IMR-90 (cell line): ENCODE results near the gene PANK4. TPM values are rescaled to one million over a fixed set of nuclear protein-coding genes. Genes with fewer than 3 reads are reported as not detected.

ENCODE experiments used
- ATAC-seq: fragments of 200-7000 bp; cut with Tn5 transposase; 2 replicates; pipeline ENCODE4 v1.9.1; 2020; ENCODE audit warnings: low read depth, mild to moderate bottlenecking, moderate library complexity
- BruUV-seq: library from RNA; stranded (reverse); fragments of 400-500 nt; replicated peaks from 2 replicates; lab custom pipeline; 2021; lab: Mats Ljungman, UMichigan
- CTCF ChIA-PET: fragments of 300-600 bp; formaldehyde crosslinking; extraction: SDS; loops from one replicate; lab custom pipeline; 2021; ENCODE audit warnings: antibody characterized with exemption; lab: Yijun Ruan, JAX
- POLR2A ChIA-PET: fragments of 300-600 bp; sonication (Branson Sonifier 250); formaldehyde crosslinking; loops from one replicate; lab custom pipeline; 2022; ENCODE audit warnings: antibody characterized with exemption; ENCODE audit not compliant: unreplicated experiment; lab: Charles Lee
- DNase-seq: peaks from one replicate; pipeline ENCODE4 v3.0.0; 2013
- H2AFZ ChIP-seq: replicated peaks from 2 replicates; pipeline ENCODE3; 2013; ENCODE audit warnings: low read length, mild to moderate bottlenecking; ENCODE audit not compliant: poor library complexity
- H2AK5ac ChIP-seq: 2 replicates; pipeline ENCODE4 v1.6.1; 2013; ENCODE audit warnings: low read depth, low read length, inconsistent platforms
- H2AK9ac ChIP-seq: replicated peaks from 2 replicates; pipeline ENCODE3; 2013; ENCODE audit warnings: mild to moderate bottlenecking, low read depth, low read length, moderate library complexity; ENCODE audit not compliant: poor library complexity
- H2BK120ac ChIP-seq: 2 replicates; pipeline ENCODE4 v1.6.1; 2013; ENCODE audit warnings: low read depth, low read length, inconsistent platforms
- H2BK15ac ChIP-seq: 3 replicates; pipeline ENCODE4 v1.6.1; 2013; ENCODE audit warnings: low read depth, low read length, inconsistent platforms
- H2BK20ac ChIP-seq: 2 replicates; pipeline ENCODE4 v1.6.1; 2013; ENCODE audit warnings: low read depth, mild to moderate bottlenecking, inconsistent platforms, low read length, moderate library complexity
- H2BK5ac ChIP-seq: 2 replicates; pipeline ENCODE4 v1.6.1; 2013; ENCODE audit warnings: mild to moderate bottlenecking, low read depth, low read length, inconsistent platforms; ENCODE audit not compliant: poor library complexity, severe bottlenecking
- H3K14ac ChIP-seq: replicated peaks from 2 replicates; pipeline ENCODE4 v1.6.1; 2013; ENCODE audit warnings: low read depth, low read length, inconsistent platforms
- H3K18ac ChIP-seq: 2 replicates; pipeline ENCODE4 v1.6.1; 2013; ENCODE audit warnings: low read depth, low read length, control low read depth
- H3K23ac ChIP-seq: 2 replicates; pipeline ENCODE4 v1.6.1; 2013; ENCODE audit warnings: low read depth, low read length, inconsistent platforms
- H3K27ac ChIP-seq: 2 replicates; pipeline ENCODE4 v1.5.1; 2013; ENCODE audit warnings: mild to moderate bottlenecking, control low read depth, low read length; ENCODE audit not compliant: insufficient read depth
- H3K27me3 ChIP-seq: 2 replicates; pipeline ENCODE4 v1.6.1; 2013; ENCODE audit warnings: low read length; ENCODE audit not compliant: control insufficient read depth, insufficient read depth
- H3K36me3 ChIP-seq: 2 replicates; pipeline ENCODE4 v1.6.1; 2013; ENCODE audit warnings: low read length, mixed read lengths; ENCODE audit not compliant: control insufficient read depth, insufficient read depth
- H3K4ac ChIP-seq: 2 replicates; pipeline ENCODE4 v1.6.1; 2013; ENCODE audit warnings: low read depth, low read length, inconsistent platforms
- H3K4me1 ChIP-seq: 2 replicates; pipeline ENCODE4 v1.6.1; 2013; ENCODE audit warnings: low read length, mixed read lengths; ENCODE audit not compliant: control insufficient read depth, insufficient read depth
- H3K4me2 ChIP-seq: 2 replicates; pipeline ENCODE4 v1.6.1; 2013; ENCODE audit warnings: low read depth, mild to moderate bottlenecking, control low read depth, low read length, moderate library complexity
- H3K4me3 ChIP-seq: 2 replicates; pipeline ENCODE4 v1.5.1; 2013; ENCODE audit warnings: low read depth, mild to moderate bottlenecking, control low read depth, low read length, moderate library complexity; ENCODE audit not compliant: insufficient read depth
- H3K56ac ChIP-seq: 2 replicates; pipeline ENCODE4 v1.6.1; 2013; ENCODE audit warnings: low read length, inconsistent platforms; ENCODE audit not compliant: insufficient read depth; ENCODE audit errors: extremely low read depth
- H3K79me1 ChIP-seq, 2 experiments: 2 replicates each; pipeline ENCODE4 v1.6.1; 2013; ENCODE audit warnings: low read length in 2 of 2, inconsistent platforms in 1 of 2, low read depth in 1 of 2
- H3K9ac ChIP-seq: 2 replicates; pipeline ENCODE4 v1.6.1; 2013; ENCODE audit warnings: low read depth, low read length, control low read depth
- H3K9me1 ChIP-seq: 2 replicates; pipeline ENCODE4 v1.6.1; 2013; ENCODE audit warnings: low read length, inconsistent platforms; ENCODE audit not compliant: insufficient read depth
- H3K9me3 ChIP-seq: 2 replicates; pipeline ENCODE4 v1.6.1; 2013; ENCODE audit warnings: low read length; ENCODE audit not compliant: control insufficient read depth, insufficient read depth
- H4K20me1 ChIP-seq: 2 replicates; pipeline ENCODE4 v1.6.1; 2013; ENCODE audit warnings: low read length, inconsistent platforms; ENCODE audit not compliant: insufficient read depth
- H4K5ac ChIP-seq: 2 replicates; pipeline ENCODE4 v1.6.1; 2013; ENCODE audit warnings: mild to moderate bottlenecking, low read depth, low read length, control low read depth
- H4K8ac ChIP-seq, 2 experiments: 2 replicates each; pipeline ENCODE4 v1.6.1; 2013; ENCODE audit warnings: low read depth in 2 of 2, low read length in 2 of 2, control low read depth in 1 of 2, inconsistent platforms in 1 of 2
- H4K91ac ChIP-seq: 2 replicates; pipeline ENCODE4 v1.6.1; 2013; ENCODE audit warnings: low read depth, low read length, inconsistent platforms; ENCODE audit not compliant: insufficient read depth
- BHLHE40 ChIP-seq: fragments of 150-350 bp; IDR thresholded peaks from 2 replicates; pipeline ENCODE4 v1.6.1; 2016; ENCODE audit warnings: mild to moderate bottlenecking, low read depth, low read length
- CEBPB ChIP-seq: IDR thresholded peaks from 2 replicates; pipeline ENCODE4 v1.6.1; 2012; ENCODE audit warnings: low read depth, low read length, improper control_type of control experiment
- CHD1 ChIP-seq: IDR thresholded peaks from 2 replicates; pipeline ENCODE4 v1.6.1; 2012; ENCODE audit warnings: low read depth, low read length, improper control_type of control experiment
- MAFK ChIP-seq: IDR thresholded peaks from 2 replicates; pipeline ENCODE4 v1.6.1; 2012; ENCODE audit warnings: low read depth, low read length, improper control_type of control experiment
- MXI1 ChIP-seq: IDR thresholded peaks from 2 replicates; pipeline ENCODE4 v1.6.1; 2012; ENCODE audit warnings: low read depth, mild to moderate bottlenecking, low read length, moderate library complexity, borderline replicate concordance
- RAD21 ChIP-seq: IDR thresholded peaks from 2 replicates; pipeline ENCODE4 v1.6.1; 2012; ENCODE audit warnings: low read length, improper control_type of control experiment
- RFX5 ChIP-seq: IDR thresholded peaks from 2 replicates; pipeline ENCODE4 v1.8.0; 2012; ENCODE audit warnings: low read depth, mild to moderate bottlenecking, low read length, moderate library complexity
- SMC3 ChIP-seq: fragments of 150-350 bp; IDR thresholded peaks from 2 replicates; pipeline ENCODE4 v1.6.1; 2016; ENCODE audit warnings: low read depth, mild to moderate bottlenecking, antibody characterized with exemption, low read length, moderate library complexity
- WGBS, 2 experiments: methylation state at CpG; one replicate each; pipeline versions ENCODE4 v1.1.5 to v1.1.7; 2013; ENCODE audit warnings: missing lambda C conversion rate in 2 of 2; ENCODE audit not compliant: insufficient read length in 1 of 2; ENCODE audit errors: extremely low coverage in 2 of 2; 5-methylcytosine and 5-hydroxymethylcytosine counted together
- dilution Hi-C: fragments of 300-500 bp; cut with HindIII; formaldehyde crosslinking; loops from one replicate; pipeline ENCODE4 v1.14.3; 2018; ENCODE audit warnings: low sequenced_read_pairs; ENCODE audit not compliant: unreplicated experiment
- in situ Hi-C: fragments of 300-500 bp; cut with MboI; formaldehyde crosslinking; loops from 3 replicates; pipeline ENCODE4 v1.14.3; 2019; ENCODE audit warnings: low sequenced_read_pairs, inconsistent platforms, mixed read lengths
- intact Hi-C: fragments of 100-400 bp; cut with micrococcal nuclease; formaldehyde crosslinking; loops from 2 replicates; pipeline ENCODE4 v1.10.0; 2022
- polyA plus RNA-seq, 3 experiments: library from polyadenylated mRNA; depleted of rRNA; stranded (reverse); fragments of >200 nt; gene quantifications; 2 replicates each; pipeline ENCODE4 v1.2.3, GENCODE V29; 2012; ENCODE audit warnings: low replicate concordance in 1 of 3
- total RNA-seq: library from RNA; depleted of rRNA; stranded (reverse); fragments of >200 nt; gene quantifications from 2 replicates; pipeline ENCODE4 v1.2.3, GENCODE V29; 2012
- TF ChIP-seq, protein P1 (sequence below): conservative IDR thresholded peaks from 2 replicates; pipeline ENCODE4 v1.5.1; 2012; ENCODE audit warnings: mild to moderate bottlenecking, low read depth, low read length, improper control_type of control experiment
- TF ChIP-seq, protein P2 (sequence below): fragments of 150-350 bp; IDR thresholded peaks from 2 replicates; pipeline ENCODE4 v1.6.1; 2016; ENCODE audit warnings: low read depth, mild to moderate bottlenecking, low read length, moderate library complexity, borderline replicate concordance

The PANK4 gene
- total and polyA plus RNA-seq, 2 of the 4 experiments (the other 2 are of a cell fraction): 14.0 to 18.5 TPM

DNA sequence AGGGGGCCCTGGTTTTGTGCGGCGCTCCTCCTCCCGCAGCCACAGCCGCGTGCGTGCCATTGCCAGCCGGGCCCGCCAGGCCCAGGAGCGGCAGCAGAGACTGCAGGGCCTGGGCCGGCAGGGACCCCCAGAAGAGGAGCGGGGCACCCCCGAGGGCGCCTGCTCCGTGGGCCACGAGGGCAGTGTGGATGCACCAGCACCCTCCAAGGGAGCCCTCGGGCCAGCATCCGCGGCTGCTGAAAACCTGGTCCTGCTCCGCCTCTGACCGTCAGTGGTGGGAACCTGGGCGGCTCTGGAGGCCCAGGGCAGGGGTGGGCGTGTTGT, 21.5 kb downstream of the PANK4 start:
- Histone ChIP-seq H3K9me1 (no peaks in the 10 kb centered on the region), H3K23ac (no peak overlapping the region), H2BK15ac (no peak overlapping the region), H3K4me2 (no peak overlapping the region), H3K4me3 (no peak overlapping the region), H3K27ac (no peak overlapping the region), H2AK9ac (no peak overlapping the region), H3K4me1 (peaks cover 2% of the 10 kb centered on the region; the same call in 1 of the 2 replicates), H2BK20ac (no peak overlapping the region), H3K27me3 (peaks cover 12% of the 10 kb centered on the region; the same call in 1 of the 2 replicates), H4K5ac (no peak overlapping the region), H2BK5ac (no peak overlapping the region), H3K9ac (no peak overlapping the region), H3K56ac (no peak overlapping the region), H3K18ac (no peak overlapping the region), H3K36me3 (peaks cover 14% of the 10 kb centered on the region), H3K79me1 (no peaks in the 10 kb centered on the region), H3K9me3 (no peaks in the 10 kb centered on the region), H4K91ac (no peak overlapping the region), H4K20me1 (peaks cover 3% of the 10 kb centered on the region; the same call in 1 of the 2 replicates), H3K14ac (no peak overlapping the region), H2AFZ (no peak overlapping the region), H2AK5ac (no peak overlapping the region), H3K4ac (no peak overlapping the region), H2BK120ac (no peak overlapping the region), H4K8ac (no peak overlapping the region)
- intact Hi-C loops: no loop called here
- ChIA-PET CTCF (no interaction called here), POLR2A (no interaction called here)
- BruUV-seq: no TSS peak
- TF ChIP-seq BHLHE40: no peak
- TF ChIP-seq, protein P1, sequence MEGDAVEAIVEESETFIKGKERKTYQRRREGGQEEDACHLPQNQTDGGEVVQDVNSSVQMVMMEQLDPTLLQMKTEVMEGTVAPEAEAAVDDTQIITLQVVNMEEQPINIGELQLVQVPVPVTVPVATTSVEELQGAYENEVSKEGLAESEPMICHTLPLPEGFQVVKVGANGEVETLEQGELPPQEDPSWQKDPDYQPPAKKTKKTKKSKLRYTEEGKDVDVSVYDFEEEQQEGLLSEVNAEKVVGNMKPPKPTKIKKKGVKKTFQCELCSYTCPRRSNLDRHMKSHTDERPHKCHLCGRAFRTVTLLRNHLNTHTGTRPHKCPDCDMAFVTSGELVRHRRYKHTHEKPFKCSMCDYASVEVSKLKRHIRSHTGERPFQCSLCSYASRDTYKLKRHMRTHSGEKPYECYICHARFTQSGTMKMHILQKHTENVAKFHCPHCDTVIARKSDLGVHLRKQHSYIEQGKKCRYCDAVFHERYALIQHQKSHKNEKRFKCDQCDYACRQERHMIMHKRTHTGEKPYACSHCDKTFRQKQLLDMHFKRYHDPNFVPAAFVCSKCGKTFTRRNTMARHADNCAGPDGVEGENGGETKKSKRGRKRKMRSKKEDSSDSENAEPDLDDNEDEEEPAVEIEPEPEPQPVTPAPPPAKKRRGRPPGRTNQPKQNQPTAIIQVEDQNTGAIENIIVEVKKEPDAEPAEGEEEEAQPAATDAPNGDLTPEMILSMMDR: no peak
- TF ChIP-seq SMC3: no peak
- TF ChIP-seq, protein P2, sequence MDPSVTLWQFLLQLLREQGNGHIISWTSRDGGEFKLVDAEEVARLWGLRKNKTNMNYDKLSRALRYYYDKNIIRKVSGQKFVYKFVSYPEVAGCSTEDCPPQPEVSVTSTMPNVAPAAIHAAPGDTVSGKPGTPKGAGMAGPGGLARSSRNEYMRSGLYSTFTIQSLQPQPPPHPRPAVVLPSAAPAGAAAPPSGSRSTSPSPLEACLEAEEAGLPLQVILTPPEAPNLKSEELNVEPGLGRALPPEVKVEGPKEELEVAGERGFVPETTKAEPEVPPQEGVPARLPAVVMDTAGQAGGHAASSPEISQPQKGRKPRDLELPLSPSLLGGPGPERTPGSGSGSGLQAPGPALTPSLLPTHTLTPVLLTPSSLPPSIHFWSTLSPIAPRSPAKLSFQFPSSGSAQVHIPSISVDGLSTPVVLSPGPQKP: no peak
- TF ChIP-seq CEBPB: no peak
- no peak for TF ChIP-seq RFX5
- TF ChIP-seq MXI1: no peak
- TF ChIP-seq RAD21: no peak
- TF ChIP-seq CHD1: no peak
- no peak for TF ChIP-seq MAFK
- WGBS, 2 experiments: 25% methylated on average over 18 of the region's 22 CpGs; no CpG with 5 or more reads in 1 of the 2 experiments
- ATAC-seq: peak; percentile 12
- dilution Hi-C loops: no loop called here
- DNase-seq: no peak
- in situ Hi-C loops: no loop called here
